GM18868 (cell line): ENCODE measurements around the gene NHSL1.

Experiments
- ATAC-seq: cut with Tn5 transposase; IDR thresholded peaks from one replicate; pipeline ENCODE4 v1.9.1; 2021; ENCODE audit warnings: mild to moderate bottlenecking, moderate library complexity; ENCODE audit not compliant: unreplicated experiment

The NHSL1 gene

DNA sequence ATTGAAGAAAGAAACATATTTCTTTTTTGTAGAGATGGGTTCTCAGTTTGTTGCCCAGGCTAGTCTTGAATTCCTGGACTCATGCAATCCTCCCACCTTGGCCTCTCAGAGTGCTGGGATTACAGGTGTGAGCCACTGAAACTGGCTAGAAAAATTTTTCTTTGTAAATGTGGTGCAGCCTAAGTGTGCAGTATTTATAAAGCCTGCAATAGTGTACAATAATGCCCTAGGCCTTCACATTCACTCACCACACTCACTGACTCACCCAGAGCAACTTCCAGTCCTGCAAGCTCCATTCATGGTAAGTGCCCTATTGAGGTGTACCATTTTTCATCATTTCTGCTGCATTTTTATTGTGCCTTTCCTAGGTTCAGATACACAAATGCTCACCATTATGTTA is 31.4 kb downstream of the NHSL1 start:
- no peak for ATAC-seq

DNA sequence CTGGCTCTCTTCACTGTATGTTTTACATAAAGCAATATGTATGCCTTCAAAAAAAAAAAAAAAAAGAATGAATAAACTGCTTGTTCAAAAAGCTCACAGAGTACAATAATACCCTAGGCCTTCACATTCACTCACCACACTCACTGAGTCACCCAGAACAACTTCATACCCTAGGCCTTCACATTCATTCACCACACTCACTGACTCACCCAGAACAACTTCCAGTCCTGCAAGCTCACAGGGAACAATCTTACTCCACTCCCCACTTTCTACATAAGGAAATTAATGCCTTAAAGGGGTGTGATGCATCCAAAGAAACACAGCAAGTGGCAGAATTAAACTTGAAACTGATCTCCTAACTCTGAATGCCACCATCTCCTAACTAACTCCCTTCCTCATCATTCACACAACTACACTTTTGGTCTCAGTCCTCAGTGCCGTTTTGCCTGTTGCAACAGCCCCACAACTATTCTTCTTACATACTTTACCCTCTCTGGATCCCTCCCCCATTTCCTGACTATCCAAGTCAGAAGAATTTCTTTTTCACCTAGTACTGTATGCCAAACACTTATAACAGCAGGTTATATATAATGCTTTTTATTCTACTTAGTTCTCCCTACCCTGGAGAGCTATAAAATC is 34.2 kb downstream of the NHSL1 start:
- no peak for ATAC-seq

DNA sequence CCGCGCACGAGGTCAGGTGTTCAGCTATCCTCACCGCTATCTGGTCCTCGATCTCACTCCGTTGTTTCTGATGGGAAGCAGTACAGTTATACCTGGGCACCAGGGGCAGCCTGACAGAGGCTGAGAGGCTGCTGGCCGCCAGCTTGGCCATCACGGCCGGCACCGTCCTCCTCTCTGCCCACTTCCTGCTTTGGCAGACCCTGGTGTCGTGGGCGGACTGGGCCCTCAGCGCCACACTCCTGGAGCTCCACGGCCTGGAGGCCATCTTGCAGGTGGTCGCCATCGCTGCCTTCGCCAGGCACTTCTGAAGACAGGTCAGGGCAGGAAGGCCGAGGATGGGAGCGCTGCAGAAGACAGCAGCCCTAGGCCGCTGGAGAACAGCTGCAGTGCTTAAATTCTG is 35.2 kb downstream of the NHSL1 start:
- ATAC-seq = no peak

DNA sequence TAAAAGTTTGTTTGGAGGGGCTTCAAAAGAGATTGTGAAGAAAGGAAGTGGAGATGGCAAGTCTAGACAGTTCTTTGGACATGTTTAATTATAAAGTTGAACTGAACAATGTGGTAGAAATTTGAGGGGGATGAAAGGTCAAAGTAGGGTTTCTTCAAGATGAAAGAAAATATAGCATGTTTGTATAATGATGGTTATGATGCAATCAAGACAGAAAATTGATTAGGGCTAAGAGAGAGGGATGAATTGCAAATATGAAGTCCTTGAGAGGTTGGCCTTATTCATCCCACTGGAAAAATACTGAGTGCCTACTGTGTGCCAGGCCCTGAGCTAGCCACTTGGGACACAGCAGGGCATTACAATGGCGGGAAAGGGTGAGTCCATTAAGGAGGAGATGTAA is 37.6 kb downstream of the NHSL1 start:
- ATAC-seq = no peak

DNA sequence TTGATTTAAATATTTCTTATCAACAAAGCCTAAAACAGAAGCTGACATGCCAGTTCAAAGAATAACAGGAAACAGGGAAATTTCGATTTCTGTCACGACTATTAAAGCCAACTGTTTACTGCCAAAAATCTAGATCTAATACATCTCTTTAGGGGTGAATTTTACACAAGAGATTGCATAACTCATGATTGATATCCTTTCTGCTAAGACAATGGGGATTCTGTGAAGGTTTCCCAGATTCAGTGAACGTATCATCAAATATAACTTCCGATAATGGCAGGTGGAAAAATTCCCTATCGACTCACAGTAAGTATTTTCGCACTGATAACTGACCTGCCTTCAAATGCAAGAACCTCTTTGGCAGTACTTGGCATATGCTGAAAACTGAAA is 42.9 kb downstream of the NHSL1 start:
- no peak for ATAC-seq

DNA sequence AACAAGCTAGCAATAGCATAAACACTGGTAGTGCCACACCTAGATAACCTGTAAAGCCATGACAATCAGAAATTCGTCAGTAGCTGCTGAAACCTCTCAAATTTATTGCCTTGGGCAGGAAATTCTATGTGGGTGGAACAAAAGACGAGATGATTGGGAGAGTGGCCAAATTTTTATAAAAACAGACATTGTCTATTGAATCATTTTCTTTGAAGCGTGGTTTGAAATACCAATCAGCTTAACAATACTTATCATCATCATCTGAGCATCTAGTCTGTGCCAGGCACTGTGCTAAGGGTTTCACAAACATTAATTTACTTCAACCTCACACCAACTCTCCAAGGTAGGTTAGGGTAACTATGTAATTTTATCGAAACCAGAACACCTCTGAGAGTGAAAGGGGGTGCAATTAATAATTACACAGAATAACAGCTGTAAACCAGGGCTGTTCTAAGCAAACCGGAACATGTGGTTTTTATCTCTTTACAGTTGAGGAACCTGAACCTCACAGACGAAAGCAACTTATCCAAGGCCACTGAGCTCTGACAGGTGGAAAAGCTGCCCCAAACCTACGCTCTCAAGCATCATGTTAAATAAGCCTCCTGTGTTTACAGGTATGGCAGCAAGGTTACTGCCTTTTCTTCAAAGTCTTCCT is 43.4 kb downstream of the NHSL1 start:
- peak; percentile 88 for ATAC-seq

DNA sequence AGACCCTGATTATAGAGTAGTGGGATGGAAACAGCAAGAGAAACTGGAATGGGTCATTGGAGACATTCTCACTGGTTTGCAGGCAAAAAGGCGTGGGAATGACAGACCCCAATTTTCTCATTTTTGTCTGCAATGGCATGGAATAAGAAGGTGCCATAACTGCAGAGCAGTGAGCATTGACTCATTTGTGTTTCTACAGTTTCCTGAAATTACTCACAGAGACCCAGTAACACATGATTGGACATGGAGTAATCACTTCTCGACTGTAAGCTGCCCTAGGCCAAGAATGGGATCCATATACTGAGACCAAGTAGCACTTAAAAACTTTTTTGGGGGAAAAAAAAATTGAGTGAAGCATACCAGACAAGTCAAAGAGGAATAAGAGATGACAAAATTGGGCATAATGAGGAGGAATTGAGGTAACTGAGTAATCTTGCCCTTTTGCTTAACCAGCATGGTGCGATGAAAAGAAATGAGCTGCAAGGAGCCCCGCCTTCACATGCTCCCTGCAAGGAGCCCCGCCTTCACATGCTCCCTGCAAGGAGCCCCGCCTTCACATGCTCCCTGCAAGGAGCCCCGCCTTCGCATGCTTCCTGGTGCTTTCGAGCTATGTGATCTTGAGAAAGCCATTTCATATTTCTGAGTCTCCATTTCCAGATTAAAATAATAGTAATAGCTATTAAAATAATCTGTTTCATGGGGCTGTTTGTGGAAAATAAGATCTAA is 44.1 kb downstream of the NHSL1 start:
- peak; percentile 51 for ATAC-seq

DNA sequence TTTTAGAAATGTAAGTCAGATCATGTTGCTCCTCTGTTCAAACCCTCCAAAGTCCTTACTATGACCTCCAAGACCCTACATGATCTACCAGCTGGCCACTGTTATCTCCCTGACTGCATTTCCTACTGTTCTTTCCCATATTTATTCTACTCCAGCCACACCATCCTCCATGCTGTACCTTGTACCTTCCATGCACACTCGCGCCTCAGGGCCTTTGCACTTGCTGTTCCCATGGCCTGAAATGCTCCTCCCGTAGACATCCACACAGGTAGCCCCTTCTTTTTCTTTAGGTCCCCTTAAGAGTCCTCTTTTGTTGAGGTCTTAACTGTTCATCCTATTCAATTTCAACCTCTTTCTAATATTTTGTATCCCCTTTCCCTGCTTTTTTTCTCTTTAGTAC is 48.3 kb downstream of the NHSL1 start:
- no peak for ATAC-seq

DNA sequence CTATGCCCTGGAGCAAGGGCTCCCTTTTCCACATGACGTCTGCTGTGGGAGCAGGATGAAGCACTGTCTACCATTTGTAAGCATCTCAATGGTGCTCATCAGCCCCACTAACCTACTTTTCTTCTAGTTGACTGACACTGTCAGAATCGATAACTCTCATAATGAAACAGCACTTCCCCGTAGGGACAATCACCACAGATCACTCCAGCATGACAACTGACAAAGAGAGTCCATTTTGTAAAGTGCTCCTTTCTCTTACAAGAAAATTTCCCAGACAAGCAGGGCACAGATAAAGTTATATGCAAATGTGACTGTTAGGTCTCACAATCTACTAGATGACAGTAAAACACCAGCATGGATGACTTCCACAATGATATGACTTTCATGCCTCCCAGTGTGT is 48.8 kb downstream of the NHSL1 start:
- peak; percentile 87 for ATAC-seq

DNA sequence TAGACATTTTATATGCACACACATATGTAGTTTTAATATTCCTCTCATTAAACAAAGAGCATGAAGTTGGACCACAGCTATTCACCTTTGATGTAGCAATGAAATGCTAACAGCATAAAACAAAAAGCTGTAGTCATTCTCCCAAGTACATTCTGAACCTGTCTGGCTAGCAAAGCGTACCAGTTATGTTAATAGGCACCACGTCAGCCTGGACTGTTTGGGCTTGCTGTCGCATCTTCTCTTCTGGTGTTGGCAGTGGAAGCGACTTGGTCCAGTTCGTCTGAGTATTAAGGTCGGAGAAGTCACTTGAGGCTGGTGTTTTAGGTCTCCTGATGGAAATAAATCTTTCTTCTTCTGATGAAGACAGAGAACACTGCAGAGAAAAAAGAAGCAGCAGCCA is 52.5 kb downstream of the NHSL1 start:
- no peak for ATAC-seq

DNA sequence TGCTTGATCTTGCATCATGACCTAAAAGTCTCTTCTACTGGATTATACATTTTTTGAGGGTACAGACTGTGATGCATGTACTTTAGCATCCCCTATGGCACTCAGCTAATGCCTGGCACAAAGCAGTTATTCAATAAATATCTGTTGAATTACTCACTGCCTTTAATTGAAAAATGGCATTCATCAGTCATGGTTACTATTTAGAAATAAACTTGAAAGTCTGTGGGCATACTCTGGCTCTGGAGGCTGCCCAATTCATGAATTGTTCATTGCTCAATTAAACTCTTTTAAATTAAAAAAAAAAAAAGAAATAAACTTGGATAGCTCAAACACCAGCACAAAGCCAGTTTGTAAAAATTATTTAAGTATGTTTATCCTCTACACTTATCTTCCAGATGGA is 55.3 kb downstream of the NHSL1 start:
- ATAC-seq = no peak

DNA sequence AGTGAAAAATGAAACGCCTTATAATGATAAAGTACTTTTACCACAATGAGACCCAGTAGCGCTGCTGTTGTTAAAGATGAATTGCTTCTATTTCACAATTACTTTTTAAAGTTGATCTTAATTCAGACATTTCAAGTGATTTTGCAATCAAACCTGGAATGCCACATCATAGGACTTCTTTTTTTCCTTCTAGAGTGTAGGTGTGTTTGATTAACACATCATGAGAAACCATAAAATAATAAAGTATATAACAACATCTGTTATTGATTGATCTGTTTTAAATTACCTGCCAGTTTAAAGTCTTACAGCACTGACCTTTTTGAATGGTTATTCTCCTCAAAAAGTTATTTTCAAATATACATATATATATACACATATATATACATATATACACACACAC is 56.6 kb downstream of the NHSL1 start:
- ATAC-seq = no peak

DNA sequence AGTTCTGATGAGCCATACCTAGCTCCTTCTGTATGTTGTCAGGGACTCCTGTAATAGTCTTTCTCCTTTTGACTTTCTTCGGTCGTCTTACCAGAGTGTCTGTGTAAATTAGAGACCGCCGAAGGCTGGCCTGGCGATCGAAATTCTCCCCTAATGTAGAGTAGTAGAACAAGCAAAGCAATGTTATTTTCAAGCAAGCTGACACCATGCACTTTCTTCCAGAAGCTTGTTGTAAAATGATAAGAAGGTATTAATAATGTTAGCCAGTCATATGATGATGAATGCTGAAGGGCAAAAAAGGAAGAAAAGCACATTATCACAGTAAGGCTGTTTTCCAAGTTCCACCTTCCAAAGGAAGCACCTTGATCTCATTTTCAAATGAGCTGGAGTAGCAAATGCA is 57.3 kb downstream of the NHSL1 start:
- no peak for ATAC-seq

DNA sequence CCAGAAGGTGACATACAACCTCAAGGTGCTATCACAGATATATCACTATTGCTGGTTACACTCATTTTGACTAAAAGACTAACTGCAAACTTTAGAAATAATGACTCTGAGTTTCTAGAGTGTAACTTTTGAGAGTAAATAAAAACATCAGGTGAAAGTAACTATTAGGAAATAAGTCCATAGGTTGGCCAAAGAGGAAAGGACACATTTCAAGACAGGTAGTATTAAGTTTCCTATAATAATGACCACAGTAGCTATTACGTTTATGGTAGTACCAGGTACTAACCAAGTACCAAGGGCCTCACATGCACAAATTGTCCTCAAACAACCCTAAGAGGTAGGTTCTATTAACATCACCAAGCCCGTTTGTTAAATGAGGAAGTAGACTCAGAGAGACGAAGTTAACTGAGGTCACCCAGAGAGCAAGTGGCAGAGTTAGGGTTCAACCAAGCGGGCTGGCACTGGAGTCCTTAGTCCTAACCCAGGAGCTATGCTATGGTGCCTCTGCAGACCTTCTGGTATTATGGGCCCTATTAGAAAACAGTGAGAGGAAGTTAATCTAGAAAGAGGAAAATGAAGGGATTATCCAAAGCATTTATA is 58.4 kb downstream of the NHSL1 start:
- ATAC-seq = peak; percentile 43

DNA sequence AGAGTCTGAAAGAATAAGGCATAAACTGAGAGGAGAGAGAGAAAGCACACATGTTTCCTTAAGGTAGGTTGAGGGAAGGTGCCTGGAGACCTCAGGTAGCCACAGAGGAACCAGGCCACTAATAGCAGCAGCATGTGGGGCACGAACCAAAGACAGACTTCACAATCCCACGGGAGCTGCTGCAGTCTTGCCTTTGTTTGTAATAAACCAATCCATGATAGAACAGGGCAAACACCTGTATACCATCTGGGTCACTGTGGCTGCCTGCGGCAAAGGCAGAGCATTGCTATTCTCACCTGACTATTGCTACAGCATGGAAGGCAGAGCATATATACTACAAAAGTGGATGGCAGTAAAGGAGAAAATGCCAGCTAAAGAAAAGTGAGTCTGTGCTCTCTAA is 59.0 kb downstream of the NHSL1 start:
- no peak for ATAC-seq

DNA sequence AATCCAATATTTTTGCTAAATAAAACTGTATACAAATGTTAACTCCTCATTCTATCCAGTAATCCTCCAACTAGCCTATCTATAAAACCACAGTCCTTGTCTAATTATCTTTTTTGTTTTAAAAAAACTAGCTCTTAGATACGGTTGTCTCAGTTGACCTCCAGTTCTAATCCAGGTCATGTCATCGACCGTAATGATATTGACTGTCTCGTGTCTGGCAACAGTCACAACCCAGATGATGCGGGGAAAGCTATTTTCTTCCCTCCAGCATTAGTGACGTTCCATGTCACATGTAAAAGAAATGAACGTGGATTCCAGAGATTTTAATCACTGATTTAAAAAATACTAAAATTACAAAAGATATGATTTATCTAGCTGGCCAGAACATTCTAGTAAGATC is 59.7 kb downstream of the NHSL1 start:
- no peak for ATAC-seq

DNA sequence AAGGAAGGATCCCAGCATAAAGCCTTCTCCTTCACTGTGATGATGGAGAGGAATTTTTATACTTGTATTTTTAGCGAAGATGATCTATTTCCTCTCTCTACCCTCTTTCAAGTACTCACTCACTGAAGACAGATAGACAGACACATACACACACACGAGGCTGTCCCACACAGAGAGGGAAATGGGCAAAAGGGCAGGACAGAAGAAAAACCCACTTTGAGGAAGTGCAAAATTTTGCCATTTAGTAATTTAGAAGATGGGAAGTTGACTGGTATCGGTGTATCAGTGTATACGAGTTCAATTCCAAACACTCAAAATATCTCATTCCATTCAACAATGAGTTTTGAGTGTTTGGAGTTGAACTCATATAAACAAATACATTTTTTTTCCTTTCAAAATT is 64.4 kb downstream of the NHSL1 start:
- no peak for ATAC-seq

DNA sequence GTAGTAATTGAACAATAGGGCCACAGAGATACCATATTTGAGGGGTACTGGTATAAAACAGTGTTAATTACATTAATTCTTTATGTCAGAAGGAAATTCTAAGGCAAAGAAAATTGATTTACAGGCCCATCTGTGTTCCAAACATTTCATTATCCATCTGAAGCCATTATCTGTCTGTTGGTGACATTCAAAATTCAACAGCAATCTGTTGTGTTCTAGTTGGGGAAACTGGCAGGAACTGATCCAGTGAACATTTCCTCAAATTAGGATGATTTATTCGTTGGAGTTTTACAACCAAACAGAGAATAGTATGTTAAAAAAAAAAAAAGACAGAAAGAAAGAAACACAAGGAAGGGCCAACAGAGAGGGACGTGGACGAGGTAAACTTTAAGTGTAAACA is 65.2 kb downstream of the NHSL1 start:
- ATAC-seq = no peak

DNA sequence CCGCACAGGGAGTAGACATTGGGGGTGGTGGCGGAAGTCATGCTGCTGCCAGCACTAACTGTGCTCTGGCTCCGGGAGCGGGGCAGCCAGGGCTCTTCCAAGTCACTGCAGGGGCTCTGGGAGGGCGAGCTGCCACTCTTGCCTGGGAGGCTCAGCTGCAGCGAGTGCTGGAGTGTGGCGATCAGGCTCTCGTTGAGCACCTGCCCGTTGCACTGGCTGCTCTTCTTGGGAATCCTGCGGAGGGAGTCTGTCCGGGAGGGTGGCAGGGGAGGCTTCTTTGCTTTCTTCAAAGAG is 67.3 kb downstream of the NHSL1 start:
- ATAC-seq = no peak

DNA sequence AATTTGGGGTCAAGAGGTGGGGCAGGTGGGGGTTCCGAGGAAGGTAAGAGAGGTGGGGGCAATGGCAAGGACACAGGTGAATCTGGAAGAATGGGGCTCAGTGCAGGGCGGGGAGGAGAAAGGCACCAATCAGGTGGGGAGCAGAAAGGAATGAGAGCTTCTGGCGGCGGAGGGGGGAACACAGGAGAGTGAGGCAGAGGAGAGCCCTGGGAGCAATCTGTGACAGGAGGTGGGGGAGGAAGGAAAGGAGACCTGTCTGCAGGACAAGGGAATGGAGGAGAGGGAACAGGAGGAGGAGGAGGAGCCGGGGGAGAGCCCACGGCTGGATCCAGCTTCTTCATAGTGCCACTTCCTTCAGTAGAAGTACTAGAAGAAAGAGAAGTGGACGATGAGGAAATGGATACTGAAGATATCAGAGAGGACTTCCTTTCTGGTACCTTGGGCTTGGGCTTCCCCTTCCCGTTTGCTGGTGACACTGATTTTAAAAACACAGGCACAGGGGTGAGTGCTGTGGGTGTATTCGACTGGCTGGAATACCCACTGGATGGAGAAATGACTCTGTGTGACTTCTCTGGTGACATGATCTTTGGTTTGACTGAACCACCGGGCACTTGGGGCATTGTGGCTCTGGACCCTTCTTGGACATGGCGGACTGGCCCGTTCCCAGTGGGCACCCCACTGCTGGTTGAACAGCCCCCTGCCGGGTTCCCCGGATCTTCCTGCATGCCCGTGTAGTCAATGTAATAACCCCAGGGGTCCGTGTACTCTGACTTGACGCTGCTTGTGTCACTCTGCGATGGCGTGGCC is 67.8 kb downstream of the NHSL1 start:
- ATAC-seq = no peak

DNA sequence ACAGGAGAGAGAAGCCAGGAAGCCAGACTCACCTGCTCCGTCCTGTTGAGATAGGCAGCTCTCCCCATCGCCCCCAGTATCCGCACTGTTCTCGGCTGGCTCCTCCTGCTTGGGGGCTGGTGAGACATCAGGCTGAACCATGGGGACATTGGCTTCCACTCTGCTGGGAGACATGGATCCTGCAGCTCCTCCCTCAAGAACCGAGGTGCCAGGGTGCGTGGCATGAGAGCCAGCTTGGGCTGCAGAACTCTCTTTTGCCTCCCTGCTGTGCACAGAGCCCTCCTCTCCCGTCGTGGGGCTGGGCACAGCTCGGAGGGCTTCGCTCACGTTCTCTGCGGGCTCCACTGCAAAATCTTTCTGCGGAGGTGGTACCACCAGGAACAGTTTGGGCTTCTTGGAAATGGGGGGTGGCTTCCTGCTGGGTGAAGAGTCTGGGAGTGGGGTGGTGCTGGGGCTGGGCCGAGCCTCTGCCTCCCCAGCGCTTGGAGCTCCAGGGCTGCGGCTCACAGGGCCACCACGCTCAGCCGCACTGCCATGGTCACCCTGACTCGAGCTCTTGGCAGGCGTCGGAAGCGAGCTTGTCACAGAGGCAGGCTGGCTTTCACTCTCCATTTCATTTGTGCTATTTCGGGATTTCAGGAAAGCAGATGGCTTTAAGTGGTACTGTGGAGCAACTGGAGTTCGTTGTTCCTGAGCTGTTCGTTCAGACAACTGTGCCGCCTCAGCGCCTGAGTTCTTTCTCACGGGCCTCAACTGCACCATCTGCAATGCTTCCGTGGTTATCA is 68.7 kb downstream of the NHSL1 start:
- no peak for ATAC-seq
